ENCODE data around the gene RRAS.
"Not testable (repeated sequence)": the region's sequence is repeated elsewhere in the genome, so short reads cannot be mapped to it uniquely, and the experiment has no call there.

The RRAS gene

GRCh38 chr19:49652551-49653465 is 12.9 kb upstream of the RRAS start:
- DNase-seq = no peak

GRCh38 chr19:49651820-49652550 is 12.0 kb upstream of the RRAS start:
- DNase-seq = no peak

- DNase-seq = no peak
These were observed 11.3 kb upstream of the RRAS start for GRCh38 chr19:49651029-49651819.

GRCh38 chr19:49646586-49646985 is 6.6 kb upstream of the RRAS start:
- DNase-seq = no peak

- DNase-seq = no peak
These were observed 6.1 kb upstream of the RRAS start for GRCh38 chr19:49645995-49646394.

GRCh38 chr19:49645592-49645991 is 5.6 kb upstream of the RRAS start:
- DNase-seq = no peak

- no peak for DNase-seq
These were observed 3.5 kb upstream of the RRAS start for GRCh38 chr19:49643466-49643865.

- DNase-seq = no peak
These were observed 2.6 kb upstream of the RRAS start for GRCh38 chr19:49642492-49643035.

GRCh38 chr19:49641688-49642491 is 1.9 kb upstream of the RRAS start, which contains the start of gene SCAF1:
Gene SCAF1, plus strand, starts transcription at chr19:49642209. Its CDS starts 2,818 bp downstream, at chr19:49645027.
- peak; percentile 100 for DNase-seq

GRCh38 chr19:49639401-49640112 is 386 bp downstream of the RRAS start:
- DNase-seq = no peak

GRCh38 chr19:49637821-49638738 is 1.9 kb downstream of the RRAS start:
- no peak for DNase-seq

- no peak for DNase-seq
These were observed 3.6 kb downstream of the RRAS start for GRCh38 chr19:49636233-49636932.

GRCh38 chr19:49635530-49636232 is 4.3 kb downstream of the RRAS start:
- no peak for DNase-seq

- not testable (repeated sequence) for DNase-seq
These were observed 6.7 kb downstream of the RRAS start for GRCh38 chr19:49633273-49633672.

- no peak for DNase-seq
These were observed 7.4 kb downstream of the RRAS start for GRCh38 chr19:49632576-49632975.

GRCh38 chr19:49631610-49632192 is 8.2 kb downstream of the RRAS start:
- no peak for DNase-seq

- DNase-seq = no peak
These were observed 8.8 kb downstream of the RRAS start for GRCh38 chr19:49631014-49631588.

- no peak for DNase-seq
These were observed 10.3 kb downstream of the RRAS start for GRCh38 chr19:49629659-49630058.
